HL-60 (cell line): Measurements from ENCODE around the gene HOXB5.

Experiments
- DNase-seq, 2 experiments: peaks; one replicate each; pipeline ENCODE4 v3.0.0-alpha.2; 2010 to 2020; ENCODE audit warnings: low read depth in 1 of 2, low spot score in 1 of 2
- H3K27ac ChIP-seq: fragments of 250-450 bp; sonication (Bioruptor Pico); replicated peaks from 2 replicates; pipeline ENCODE4 v1.5.1; 2020; ENCODE audit warnings: mild to moderate bottlenecking, moderate library complexity
- H3K27me3 ChIP-seq: fragments of 250-450 bp; sonication (Bioruptor Pico); 2 replicates; pipeline ENCODE4 v1.5.1; 2021; ENCODE audit warnings: mild to moderate bottlenecking, moderate library complexity; ENCODE audit not compliant: insufficient read depth, poor library complexity, severe bottlenecking
- H3K4me3 ChIP-seq: replicated peaks from 2 replicates; pipeline ENCODE4 v1.5.1; 2011; ENCODE audit warnings: mild to moderate bottlenecking, control low read depth, low read length; ENCODE audit not compliant: insufficient read depth
- CTCF ChIP-seq: IDR thresholded peaks from one replicate; pipeline ENCODE4 v1.5.1; 2011; ENCODE audit warnings: low read length, control low read depth, inconsistent platforms; ENCODE audit not compliant: insufficient read depth
- GABPA ChIP-seq: IDR thresholded peaks from 2 replicates; pipeline ENCODE4 v1.6.1; 2012; ENCODE audit warnings: low read depth
- POLR2AphosphoS5 ChIP-seq: IDR thresholded peaks from 2 replicates; pipeline ENCODE4 v1.6.1; 2012; ENCODE audit warnings: low read depth
- REST ChIP-seq: IDR thresholded peaks from 2 replicates; pipeline ENCODE4 v1.6.1; 2012; ENCODE audit warnings: low read depth; ENCODE audit not compliant: insufficient replicate concordance
- SPI1 ChIP-seq: IDR thresholded peaks from 2 replicates; pipeline ENCODE4 v1.6.1; 2012; ENCODE audit warnings: low read depth, mild to moderate bottlenecking, borderline replicate concordance
- long read RNA-seq: library from polyadenylated mRNA; unstranded; transcript quantifications from one replicate; pipeline ENCODE4 v2.0.0, GENCODE V29; 2020

HOXB5 gene
- long read RNA-seq, partial matches to known transcripts: 0 of 1 reads
- long read RNA-seq, other reads (novel, unspliced or antisense): 0 of 1 reads

- H3K27me3 ChIP-seq: peaks cover 75% of the 10 kb centered on the region
- H3K27ac ChIP-seq: no peak within 1 kb of the TSS
- no peak within 1 kb of the TSS for H3K4me3 ChIP-seq
- no peak for TF ChIP-seq GABPA
- TF ChIP-seq REST: no peak
- no peak for TF ChIP-seq CTCF
- TF ChIP-seq SPI1: no peak
- TF ChIP-seq POLR2AphosphoS5: no peak
- no peak for DNase-seq
Observed at GRCh38 chr17:48593126-48593829, at the start of gene HOXB5. HOXB5 (minus strand) TSS chr17:48593779; CDS start chr17:48593682, 97 bp downstream.

- Histone ChIP-seq H3K27me3 (peaks cover 78% of the 10 kb centered on the region), H3K27ac (no peak overlapping the region), H3K4me3 (no peak overlapping the region)
- no peak for TF ChIP-seq GABPA
- TF ChIP-seq SPI1: no peak
- TF ChIP-seq CTCF: no peak
- TF ChIP-seq REST: no peak
- no peak for TF ChIP-seq POLR2AphosphoS5
- DNase-seq: no peak
Observed at GRCh38 chr17:48642843-48643696, 49.5 kb upstream of the HOXB5 start.

GRCh38 chr17:48642059-48642842 is 48.7 kb upstream of the HOXB5 start:
- Histone ChIP-seq H3K27me3 (peaks cover 76% of the 10 kb centered on the region), H3K4me3 (no peak overlapping the region), H3K27ac (no peak overlapping the region)
- TF ChIP-seq POLR2AphosphoS5 (no peak), REST (no peak), CTCF (no peak), GABPA (no peak), SPI1 (no peak)
- DNase-seq: no peak
